HG02759 (cell line): ENCODE data around the gene LIN7A.

Experiments
- ATAC-seq: cut with Tn5 transposase; IDR thresholded peaks from one replicate; pipeline ENCODE4 v1.9.1; 2021; ENCODE audit warnings: mild to moderate bottlenecking, moderate library complexity; ENCODE audit not compliant: unreplicated experiment

The LIN7A gene

GRCh38 chr12:80860928-80861327, 76.8 kb downstream of the LIN7A start:
- ATAC-seq: no peak

- ATAC-seq: no peak
Measured at GRCh38 chr12:80860206-80860605, 77.5 kb downstream of the LIN7A start.

- ATAC-seq: no peak
Measured at GRCh38 chr12:80858356-80858755, 79.4 kb downstream of the LIN7A start.

- ATAC-seq: no peak
Measured at GRCh38 chr12:80857311-80857710, 80.4 kb downstream of the LIN7A start.

- no peak for ATAC-seq
Measured at GRCh38 chr12:80849337-80849736, 88.4 kb downstream of the LIN7A start.

GRCh38 chr12:80848858-80849257, 88.9 kb downstream of the LIN7A start:
- no peak for ATAC-seq

- no peak for ATAC-seq
Measured at GRCh38 chr12:80847575-80847974, 90.2 kb downstream of the LIN7A start.

GRCh38 chr12:80846952-80847351, 90.8 kb downstream of the LIN7A start:
- no peak for ATAC-seq

GRCh38 chr12:80845639-80846038, 92.1 kb downstream of the LIN7A start:
- no peak for ATAC-seq

GRCh38 chr12:80843969-80844368, 93.8 kb downstream of the LIN7A start:
- no peak for ATAC-seq

- ATAC-seq: peak; percentile 52
Measured at GRCh38 chr12:80838708-80839107, 99.0 kb downstream of the LIN7A start.

GRCh38 chr12:80838024-80838658, 99.6 kb downstream of the LIN7A start:
- ATAC-seq: peak; percentile 21

- ATAC-seq: peak; percentile 59
Measured at GRCh38 chr12:80837342-80837978, 100.3 kb downstream of the LIN7A start.

GRCh38 chr12:80834724-80835123, 103.0 kb downstream of the LIN7A start:
- ATAC-seq: no peak

GRCh38 chr12:80830533-80831088, 107.1 kb downstream of the LIN7A start:
- ATAC-seq: no peak

GRCh38 chr12:80829767-80830166, 108.0 kb downstream of the LIN7A start:
- ATAC-seq: no peak

GRCh38 chr12:80825506-80825905, 112.2 kb downstream of the LIN7A start:
- ATAC-seq: no peak

GRCh38 chr12:80823393-80823792, 114.3 kb downstream of the LIN7A start:
- ATAC-seq: no peak

- peak; percentile 38 for ATAC-seq
Measured at GRCh38 chr12:80821513-80822000, 116.2 kb downstream of the LIN7A start.

GRCh38 chr12:80818878-80819277, 118.9 kb downstream of the LIN7A start:
- ATAC-seq: no peak

- no peak for ATAC-seq
Measured at GRCh38 chr12:80815351-80815750, 122.4 kb downstream of the LIN7A start.

- ATAC-seq: no peak
Measured at GRCh38 chr12:80814453-80814852, 123.3 kb downstream of the LIN7A start.
